Upper lobe of left lung (tissue), 4 donors: Measurements from ENCODE around the gene EEPD1.

ENCODE experiments used
- CTCF ChIP-seq, 6 experiments: fragments of 450-650 bp in 4 of 6; fragments of 200-600 bp in 2 of 6; sonication (generic) in 2 of 6; IDR thresholded peaks; one replicate each; pipeline ENCODE4 v1.5.1; 2016 to 2019; ENCODE audit warnings: antibody characterized with exemption in 6 of 6
- EP300 ChIP-seq, 4 donors: sonication (generic); formaldehyde crosslinking; IDR thresholded peaks; one replicate each; pipeline ENCODE4 v1.5.1; 2017; ENCODE audit warnings: antibody characterized with exemption in 4 of 4, control low read depth in 2 of 4
- POLR2A ChIP-seq, 4 donors: fragments of 450-650 bp; IDR thresholded peaks; one replicate each; pipeline ENCODE4 v1.5.1; 2016 to 2017; ENCODE audit warnings: antibody characterized with exemption in 4 of 4, mild to moderate bottlenecking in 2 of 4

GRCh38 chr7:36131499-36131898, 21.6 kb upstream of the EEPD1 start:
- no peak for TF ChIP-seq POLR2A (IDR thresholded peaks at IDR 0.05)
- TF ChIP-seq EP300 (IDR thresholded peaks at IDR 0.05): no peak
- TF ChIP-seq CTCF (IDR thresholded peaks at IDR 0.05): no peak
